Brain microvascular endothelial cell (primary cell): ENCODE data around the gene TMEM132E.

Experiments
- DNase-seq: peaks from one replicate; pipeline ENCODE4 v3.0.0-alpha.2; 2020
- H3K27ac ChIP-seq: fragments of 250-450 bp; sonication (Bioruptor Pico); 2 replicates; pipeline ENCODE4 v1.5.1; 2020; ENCODE audit warnings: mild to moderate bottlenecking, moderate library complexity
- H3K27me3 ChIP-seq: fragments of 250-450 bp; sonication (Bioruptor Pico); replicated peaks from 2 replicates; pipeline ENCODE4 v1.5.1; 2020; ENCODE audit warnings: mild to moderate bottlenecking
- H3K36me3 ChIP-seq: fragments of 250-450 bp; sonication (Bioruptor Pico); replicated peaks from 2 replicates; pipeline ENCODE4 v1.5.1; 2020; ENCODE audit warnings: mild to moderate bottlenecking
- H3K4me3 ChIP-seq: 2 replicates; pipeline ENCODE4 v1.5.1; 2011; ENCODE audit warnings: low read depth, mild to moderate bottlenecking, control low read depth, low read length, moderate library complexity
- CTCF ChIP-seq: IDR thresholded peaks from 2 replicates; pipeline ENCODE4 v1.5.1; 2011; ENCODE audit warnings: low read depth, mild to moderate bottlenecking, moderate library complexity, low read length, control low read depth, inconsistent platforms; ENCODE audit errors: missing control alignments
- in situ Hi-C: cut with HindIII; loops from 2 replicates; pipeline ENCODE4 v1.10.0; 2017; ENCODE audit warnings: low sequenced_read_pairs, low pct_ligation_motif_present

TMEM132E gene

GRCh38 chr17:34566201-34566600, 13.2 kb upstream of the TMEM132E start:
- no peak for TF ChIP-seq CTCF

GRCh38 chr17:34566873-34567272, 12.5 kb upstream of the TMEM132E start:
- in situ Hi-C loops: no loop called here
- H3K27me3 ChIP-seq: no peaks in the 10 kb centered on the region

More at GRCh38 chr17:34566201-34566600, 13.2 kb upstream of the TMEM132E start:
- no peak overlapping the region for H3K4me3 ChIP-seq
- DNase-seq: no peak
- no peaks in the 10 kb centered on the region for H3K27me3 ChIP-seq
- H3K36me3 ChIP-seq: no peaks in the 10 kb centered on the region
- H3K27ac ChIP-seq: no peak overlapping the region
- in situ Hi-C loops: no loop called here

GRCh38 chr17:34567691-34568465, 11.5 kb upstream of the TMEM132E start:
- TF ChIP-seq CTCF: no peak
- Histone ChIP-seq H3K27me3 (no peaks in the 10 kb centered on the region), H3K36me3 (no peaks in the 10 kb centered on the region), H3K4me3 (no peak overlapping the region), H3K27ac (no peak overlapping the region)
- no peak for DNase-seq
- in situ Hi-C loops: no loop called here

More at GRCh38 chr17:34566873-34567272, 12.5 kb upstream of the TMEM132E start:
- no peak for TF ChIP-seq CTCF
- Histone ChIP-seq H3K4me3 (no peak overlapping the region), H3K36me3 (no peaks in the 10 kb centered on the region), H3K27ac (no peak overlapping the region)
- no peak for DNase-seq

GRCh38 chr17:34568953-34569352, 10.4 kb upstream of the TMEM132E start:
- TF ChIP-seq CTCF: no peak
- no peak overlapping the region for H3K4me3 ChIP-seq
- in situ Hi-C loops: no loop called here
- H3K27me3 ChIP-seq: no peaks in the 10 kb centered on the region
- H3K27ac ChIP-seq: no peak overlapping the region
- no peak for DNase-seq
- no peaks in the 10 kb centered on the region for H3K36me3 ChIP-seq

- TF ChIP-seq CTCF: no peak
- in situ Hi-C loops: no loop called here
- no peak overlapping the region for H3K4me3 ChIP-seq
- no peaks in the 10 kb centered on the region for H3K36me3 ChIP-seq
- DNase-seq: no peak
- no peaks in the 10 kb centered on the region for H3K27me3 ChIP-seq
- H3K27ac ChIP-seq: no peak overlapping the region
These were observed 9.8 kb upstream of the TMEM132E start for GRCh38 chr17:34569591-34569990.

GRCh38 chr17:34570506-34570905, 8.9 kb upstream of the TMEM132E start:
- in situ Hi-C loops: no loop called here
- Histone ChIP-seq H3K4me3 (no peak overlapping the region), H3K27ac (no peak overlapping the region), H3K27me3 (no peaks in the 10 kb centered on the region), H3K36me3 (no peaks in the 10 kb centered on the region)
- no peak for DNase-seq
- no peak for TF ChIP-seq CTCF
